ENCODE results near the gene PWWP2B. TPM values are rescaled to one million over a fixed set of nuclear protein-coding genes. Genes with fewer than 3 reads are reported as not detected.

Gene PWWP2B
- total RNA-seq, 6 experiments from 2014 or later = 3.0 to 12.2 (median 5.1) TPM

DNA sequence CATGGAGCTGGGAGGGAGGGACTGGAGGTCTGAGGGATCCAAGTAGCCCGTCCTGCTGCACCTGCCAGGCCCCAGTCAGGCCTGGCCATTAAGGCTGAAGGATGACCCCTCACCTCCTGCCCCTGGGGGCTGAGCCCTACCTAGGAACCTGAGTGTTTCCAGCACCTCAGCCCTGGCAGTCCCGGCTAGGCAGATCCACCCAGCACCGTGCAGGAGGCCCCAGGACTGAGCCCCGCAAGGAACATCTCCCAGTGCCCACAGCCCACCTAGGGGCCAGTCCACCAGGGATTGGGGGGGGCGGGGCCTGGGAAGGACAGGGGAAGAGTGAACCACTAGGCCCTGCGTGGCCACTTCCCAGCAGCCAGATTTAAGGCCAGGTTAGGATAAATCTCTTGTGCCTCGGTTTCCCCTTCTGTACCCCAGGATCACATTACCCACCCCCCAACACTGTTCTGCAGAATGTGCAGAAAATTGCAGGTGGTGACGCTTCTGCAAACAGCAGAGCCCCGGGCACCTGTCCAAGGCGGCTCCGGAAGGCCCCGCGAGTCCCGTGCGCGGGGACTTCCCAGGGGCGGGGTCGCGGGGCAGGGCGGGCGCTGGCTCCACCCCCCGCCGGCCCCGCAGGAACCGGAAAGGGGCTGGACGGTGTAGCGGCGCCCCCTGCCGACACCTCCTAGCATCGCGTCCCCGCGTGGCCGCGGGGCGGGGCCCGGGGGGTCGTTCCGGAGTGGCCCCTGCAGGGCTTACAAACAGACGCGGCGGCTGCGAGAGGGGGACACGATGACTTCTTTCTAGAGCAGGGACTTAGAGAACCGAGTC lies 55.9 kb downstream of the PWWP2B start:
- Histone ChIP-seq H3K4me3 (peak overlapping the region in 1 of 3 donors; percentile 10), H3K4me1 (peaks cover 0 to 19% (median 5%) of the 10 kb centered on the region in 4 donors)
- intact Hi-C loops (cut with DNase I) = loop anchor here (5.0 kb wide), 2 partner anchors 61 to 226 kb away; no protein-coding TSS in a partner anchor

DNA sequence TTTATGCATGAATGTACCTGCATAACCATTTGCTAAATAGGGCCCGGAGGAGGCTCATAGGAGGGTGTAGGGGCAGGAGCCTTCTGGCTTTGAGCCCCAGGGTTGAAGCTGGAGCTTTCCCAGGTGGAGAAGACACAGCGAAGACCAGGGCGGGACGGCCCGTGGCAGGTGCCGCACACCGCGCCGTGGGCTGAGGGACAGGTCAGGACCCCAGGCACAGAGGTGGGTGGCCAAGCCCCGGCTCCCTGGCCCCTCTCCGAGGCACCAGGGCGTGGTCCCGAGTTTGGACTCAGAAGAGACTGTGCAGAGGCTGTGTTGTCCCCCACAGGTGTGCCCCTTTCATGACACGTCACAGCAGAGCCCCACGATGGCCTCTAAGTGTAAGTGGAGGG lies 56.5 kb downstream of the PWWP2B start:
- H3K36me3 ChIP-seq = no peaks in the 10 kb centered on the region
- H3K4me1 ChIP-seq = peaks cover 0 to 16% (median 5%) of the 10 kb centered on the region in 4 donors
- DNase-seq (no peak), ATAC-seq (peak in 1 of 4 donors; percentile 0)
- no peaks in the 10 kb centered on the region for H3K9me3 ChIP-seq
- H3K4me3 ChIP-seq = peak overlapping the region in 1 of 3 donors; percentile 10
- H3K27ac ChIP-seq = no peak overlapping the region
- 100% methylated on average over 1 of the region's 15 CpGs for WGBS (ENCODE audit: insufficient coverage, low coverage, low lambda C conversion rate, missing lambda C conversion rate)
- H3K27me3 ChIP-seq = no peaks in the 10 kb centered on the region
- intact Hi-C loops (cut with DNase I) = loop anchor here (5.0 kb wide), 2 partner anchors 61 to 226 kb away; no protein-coding TSS in a partner anchor
- TF ChIP-seq, protein P1, sequence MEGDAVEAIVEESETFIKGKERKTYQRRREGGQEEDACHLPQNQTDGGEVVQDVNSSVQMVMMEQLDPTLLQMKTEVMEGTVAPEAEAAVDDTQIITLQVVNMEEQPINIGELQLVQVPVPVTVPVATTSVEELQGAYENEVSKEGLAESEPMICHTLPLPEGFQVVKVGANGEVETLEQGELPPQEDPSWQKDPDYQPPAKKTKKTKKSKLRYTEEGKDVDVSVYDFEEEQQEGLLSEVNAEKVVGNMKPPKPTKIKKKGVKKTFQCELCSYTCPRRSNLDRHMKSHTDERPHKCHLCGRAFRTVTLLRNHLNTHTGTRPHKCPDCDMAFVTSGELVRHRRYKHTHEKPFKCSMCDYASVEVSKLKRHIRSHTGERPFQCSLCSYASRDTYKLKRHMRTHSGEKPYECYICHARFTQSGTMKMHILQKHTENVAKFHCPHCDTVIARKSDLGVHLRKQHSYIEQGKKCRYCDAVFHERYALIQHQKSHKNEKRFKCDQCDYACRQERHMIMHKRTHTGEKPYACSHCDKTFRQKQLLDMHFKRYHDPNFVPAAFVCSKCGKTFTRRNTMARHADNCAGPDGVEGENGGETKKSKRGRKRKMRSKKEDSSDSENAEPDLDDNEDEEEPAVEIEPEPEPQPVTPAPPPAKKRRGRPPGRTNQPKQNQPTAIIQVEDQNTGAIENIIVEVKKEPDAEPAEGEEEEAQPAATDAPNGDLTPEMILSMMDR (IDR thresholded peaks at IDR 0.05) = peak in 1 of 4 donors; percentile 3
- TF ChIP-seq POLR2A (IDR thresholded peaks at IDR 0.05) = no peak

More for the DNA sequence above, 55.9 kb downstream of the PWWP2B start:
- Histone ChIP-seq H3K27ac (peak overlapping the region in 1 of 3 donors; percentile 29), H3K36me3 (no peaks in the 10 kb centered on the region), H3K9me3 (no peaks in the 10 kb centered on the region), H3K27me3 (no peaks in the 10 kb centered on the region)
- peak; percentile 83 to 91 (median 86) for ATAC-seq
- DNase-seq = peak; percentile 91 to 98 (median 92)
- 0% methylated on average over 13 of the region's 45 CpGs for WGBS (ENCODE audit: insufficient coverage, low coverage, low lambda C conversion rate, missing lambda C conversion rate)
- no peak for TF ChIP-seq POLR2A (IDR thresholded peaks at IDR 0.05)
- TF ChIP-seq, protein P1 (IDR thresholded peaks at IDR 0.05) = peak; percentile 90 to 98 (median 96)

DNA sequence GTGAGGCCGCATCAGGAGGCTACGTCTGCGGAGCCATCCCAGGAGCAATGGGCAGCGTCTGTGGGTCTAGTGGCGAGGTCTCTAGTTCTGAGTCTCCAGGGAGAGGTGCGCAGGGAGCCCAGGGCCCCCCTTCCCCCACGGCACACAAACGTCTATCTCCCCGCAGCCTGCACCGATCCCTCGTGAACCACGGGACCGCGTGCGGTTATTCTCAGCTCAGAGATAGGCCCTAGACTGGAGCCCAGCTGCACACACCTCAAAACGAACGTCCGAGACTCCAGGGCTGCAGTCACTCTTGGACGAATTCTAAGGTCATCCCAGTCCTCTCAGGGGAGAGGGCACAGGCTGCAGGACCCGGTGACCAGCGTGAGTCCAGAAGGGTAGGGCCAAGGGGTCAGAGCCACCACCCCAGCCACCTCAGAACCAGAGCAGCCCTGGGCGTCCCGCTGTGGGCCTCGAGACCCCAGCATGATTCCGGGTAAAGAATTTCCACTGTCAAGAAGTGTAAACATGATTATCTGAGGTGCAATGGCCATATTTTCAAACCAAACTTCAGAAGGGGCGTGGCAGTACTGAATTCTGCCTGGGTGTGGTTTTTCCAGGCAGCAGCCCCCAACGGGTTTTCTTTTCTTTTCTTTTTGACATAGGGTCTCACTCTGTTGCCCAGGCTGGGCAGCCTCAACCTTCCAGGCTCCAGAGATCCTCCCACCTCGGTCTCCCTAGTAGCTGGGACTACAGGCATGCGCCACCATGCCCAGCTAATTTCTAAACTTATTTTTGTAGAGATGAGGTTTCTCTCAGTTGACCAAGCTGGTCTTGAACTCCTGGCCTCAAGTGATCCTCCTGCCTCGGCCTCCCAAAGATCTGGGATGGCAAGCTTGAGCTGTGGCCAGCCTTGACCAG lies 57.5 kb downstream of the PWWP2B start:
- 66% methylated on average over 14 of the region's 30 CpGs for WGBS (ENCODE audit: insufficient coverage, low coverage, low lambda C conversion rate, missing lambda C conversion rate)

More for the DNA sequence above, 57.5 kb downstream of the PWWP2B start:
- ATAC-seq (no peak), DNase-seq (no peak)
- Histone ChIP-seq H3K9me3 (no peaks in the 10 kb centered on the region), H3K27ac (no peak overlapping the region), H3K27me3 (no peaks in the 10 kb centered on the region), H3K4me3 (no peak overlapping the region), H3K4me1 (peaks cover 0 to 26% (median 10%) of the 10 kb centered on the region in 4 donors), H3K36me3 (no peaks in the 10 kb centered on the region)
- no peak for TF ChIP-seq POLR2A (IDR thresholded peaks at IDR 0.05)
- TF ChIP-seq, protein P1 (IDR thresholded peaks at IDR 0.05) = no peak
- intact Hi-C loops (cut with DNase I) = loop anchor here (5.0 kb wide), 6 partner anchors 62 to 232 kb away; no protein-coding TSS in a partner anchor
